Stimulated activated CD8-positive, alpha-beta memory T cell treated with anti-CD3 and anti-CD28 coated beads, Interleukin-15, amount 100 ng/mL, for 1 hour (primary cell): ENCODE results near the gene MSL3B.

Experiments
- DNase-seq: peaks from one replicate; pipeline ENCODE4 v3.0.0-alpha.2; 2020; ENCODE audit warnings: low read depth

MSL3B gene

DNA sequence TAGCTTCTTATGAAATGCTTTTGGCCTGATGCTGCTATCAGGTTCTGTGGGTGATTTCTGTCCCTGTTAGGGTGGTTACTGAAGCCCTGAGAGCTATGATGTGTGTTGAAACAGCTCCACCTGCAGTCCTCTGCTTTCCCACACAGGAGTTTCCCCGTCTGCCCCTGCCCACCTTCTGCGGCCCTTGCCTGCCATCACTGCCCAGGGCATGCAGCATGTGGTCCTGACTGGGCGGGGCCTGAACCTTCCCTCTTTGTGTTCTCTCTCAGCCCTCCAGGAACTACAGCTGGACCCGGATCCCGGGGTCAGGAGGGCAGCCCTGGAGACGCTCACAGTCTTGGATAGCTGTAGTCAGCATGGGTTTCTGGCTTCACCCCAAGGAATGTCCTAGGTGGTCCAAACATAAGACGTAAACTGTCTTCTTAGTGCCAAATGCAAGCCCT is 35.3 kb downstream of the MSL3B start:
- no peak for DNase-seq

DNA sequence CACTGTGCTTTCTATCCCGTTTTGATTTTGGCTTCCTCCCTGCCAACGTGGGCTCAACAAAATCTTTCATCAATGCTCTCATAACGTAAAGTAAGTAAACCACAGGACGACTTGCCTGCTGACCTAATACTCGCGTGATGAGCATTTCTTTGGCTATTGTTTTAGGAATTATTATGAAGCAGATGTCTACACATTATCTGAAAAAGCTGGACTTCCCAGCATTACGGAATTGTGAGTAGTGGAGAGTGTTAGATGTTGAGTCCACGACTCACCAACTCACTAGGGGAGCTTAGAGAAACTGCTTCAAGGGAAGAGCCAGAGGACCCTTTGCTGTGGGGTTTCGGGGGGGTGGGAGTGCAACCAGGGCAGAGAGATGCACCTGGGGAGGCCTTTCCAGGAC is 35.8 kb downstream of the MSL3B start:
- no peak for DNase-seq

DNA sequence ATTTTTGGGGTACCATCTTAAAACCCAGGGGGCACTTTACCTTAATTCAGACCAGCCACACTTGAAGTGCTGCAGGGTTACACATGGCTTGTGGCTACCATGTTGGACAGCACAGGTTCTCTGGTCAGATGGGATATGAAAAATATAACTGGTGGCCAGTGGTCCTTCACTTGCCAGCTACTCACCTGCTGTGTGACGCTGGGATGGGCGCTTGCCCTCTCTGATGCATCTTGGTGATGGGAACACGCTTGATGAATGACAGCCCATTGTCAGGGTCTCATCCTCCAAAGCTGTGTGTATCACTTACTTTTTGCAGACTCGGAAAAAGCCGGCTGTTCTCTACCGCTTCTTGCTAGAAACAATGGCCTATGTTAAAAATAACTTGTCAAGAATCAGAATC is 36.3 kb downstream of the MSL3B start:
- no peak for DNase-seq

DNA sequence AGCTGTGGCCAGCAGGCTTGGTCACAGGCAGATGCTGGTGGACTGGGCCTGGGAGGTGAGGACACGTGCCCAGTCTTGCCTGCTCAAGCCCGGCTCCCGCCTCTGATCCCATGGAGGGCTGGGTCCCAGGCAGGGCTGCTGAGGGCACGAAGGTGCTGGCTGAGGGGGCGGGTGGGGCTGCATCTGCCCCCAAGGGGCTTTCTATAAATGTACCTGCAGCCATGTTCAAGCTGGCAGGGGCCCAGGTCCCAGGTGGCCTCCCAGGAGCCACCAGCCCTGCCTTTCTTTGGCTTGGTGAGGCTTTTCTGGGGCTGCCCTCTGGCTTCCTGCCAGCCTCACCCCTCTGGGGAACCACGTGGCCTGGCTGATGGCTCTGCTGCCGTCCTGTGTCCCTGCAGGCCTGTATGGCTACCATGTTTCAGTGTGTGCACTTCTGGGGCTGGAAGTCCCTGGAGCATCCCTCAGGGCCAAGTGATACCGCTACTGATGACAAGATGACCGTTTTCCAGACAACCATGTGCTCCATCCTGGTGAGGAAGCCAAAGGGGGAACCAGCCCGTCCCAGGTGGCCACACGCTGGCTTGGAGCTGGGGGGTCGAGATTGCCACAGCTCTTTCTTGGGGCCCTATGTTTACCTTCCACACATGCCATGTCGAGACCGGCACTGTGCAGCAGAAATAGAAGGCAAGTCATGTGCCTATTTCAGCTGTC is 37.0 kb downstream of the MSL3B start:
- no peak for DNase-seq

DNA sequence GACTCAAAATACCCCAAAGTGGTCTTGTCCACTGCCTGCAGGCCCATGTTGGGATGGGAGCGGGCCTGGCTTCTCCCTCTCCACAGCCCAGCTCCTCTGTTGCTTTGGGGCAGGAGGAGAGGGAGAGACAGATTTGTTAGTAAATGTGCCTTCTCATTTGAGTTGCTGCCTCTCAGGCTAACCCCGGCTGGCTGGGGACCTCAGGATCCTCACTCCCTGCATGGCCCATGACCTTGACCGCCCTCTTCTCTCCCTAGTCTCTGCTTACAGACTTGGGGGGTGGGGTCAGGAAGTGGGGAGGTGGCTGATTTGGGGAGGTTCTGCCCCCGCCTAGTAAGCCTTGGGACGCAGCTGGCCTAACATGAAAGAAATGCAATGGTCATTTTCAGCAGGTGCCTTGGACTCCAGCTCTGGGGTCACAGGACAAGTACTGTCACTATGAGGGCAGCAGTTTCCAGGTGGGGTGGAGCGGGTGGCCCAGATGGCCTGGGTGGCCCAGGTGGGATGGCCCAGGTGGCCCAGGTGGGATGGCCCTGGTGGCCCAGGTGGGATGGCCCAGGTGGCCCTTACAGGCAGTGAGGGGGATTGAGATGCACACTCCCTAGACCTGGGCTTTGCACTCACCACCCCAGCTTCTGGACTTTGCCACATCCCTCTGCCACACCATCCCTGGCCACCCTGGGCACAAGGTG is 37.9 kb downstream of the MSL3B start:
- no peak for DNase-seq

DNA sequence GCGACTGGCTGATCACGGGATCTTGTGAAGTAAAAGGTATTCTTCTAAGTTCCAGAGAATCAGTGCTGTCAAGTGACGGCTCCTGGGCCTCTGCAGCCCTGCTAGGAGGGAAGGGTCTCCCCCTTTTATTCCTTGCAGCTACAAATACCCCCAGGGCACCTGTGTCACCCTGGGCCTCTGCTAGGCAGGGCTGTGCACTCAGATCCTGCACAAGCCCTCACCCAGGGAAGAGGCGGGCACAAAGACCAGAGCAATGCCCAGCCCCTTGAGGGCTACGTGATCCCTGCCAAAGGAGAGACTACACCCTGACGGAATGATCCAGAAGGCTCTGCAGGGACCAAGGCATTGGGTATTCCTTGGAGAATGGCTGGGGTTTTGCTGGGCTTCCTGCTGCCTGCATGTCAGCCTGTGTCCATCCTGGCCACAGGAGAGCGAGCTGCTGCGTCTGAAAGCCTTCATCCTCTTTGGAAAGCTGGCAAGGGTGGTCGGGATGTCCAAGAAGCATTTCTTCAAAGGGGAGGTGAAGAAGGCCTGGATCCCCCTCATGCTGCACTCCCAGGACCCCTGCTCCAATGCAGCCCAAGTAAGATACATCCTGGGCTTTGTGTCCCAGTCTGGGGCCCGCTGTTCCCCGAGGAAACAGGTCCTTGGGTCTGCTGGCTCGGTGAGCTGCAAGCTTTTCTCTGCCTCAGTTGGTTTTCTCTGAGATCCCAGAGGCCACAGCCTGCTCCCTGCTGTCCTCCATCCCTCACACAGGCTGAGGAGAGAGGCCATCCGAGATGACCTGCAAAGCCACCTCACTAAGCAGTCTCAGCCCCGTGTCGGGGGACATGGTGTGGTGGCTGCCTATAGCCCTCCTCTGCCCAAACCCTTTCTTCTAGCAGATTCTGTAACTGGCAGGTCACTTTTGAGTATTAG is 38.7 kb downstream of the MSL3B start:
- DNase-seq = no peak

DNA sequence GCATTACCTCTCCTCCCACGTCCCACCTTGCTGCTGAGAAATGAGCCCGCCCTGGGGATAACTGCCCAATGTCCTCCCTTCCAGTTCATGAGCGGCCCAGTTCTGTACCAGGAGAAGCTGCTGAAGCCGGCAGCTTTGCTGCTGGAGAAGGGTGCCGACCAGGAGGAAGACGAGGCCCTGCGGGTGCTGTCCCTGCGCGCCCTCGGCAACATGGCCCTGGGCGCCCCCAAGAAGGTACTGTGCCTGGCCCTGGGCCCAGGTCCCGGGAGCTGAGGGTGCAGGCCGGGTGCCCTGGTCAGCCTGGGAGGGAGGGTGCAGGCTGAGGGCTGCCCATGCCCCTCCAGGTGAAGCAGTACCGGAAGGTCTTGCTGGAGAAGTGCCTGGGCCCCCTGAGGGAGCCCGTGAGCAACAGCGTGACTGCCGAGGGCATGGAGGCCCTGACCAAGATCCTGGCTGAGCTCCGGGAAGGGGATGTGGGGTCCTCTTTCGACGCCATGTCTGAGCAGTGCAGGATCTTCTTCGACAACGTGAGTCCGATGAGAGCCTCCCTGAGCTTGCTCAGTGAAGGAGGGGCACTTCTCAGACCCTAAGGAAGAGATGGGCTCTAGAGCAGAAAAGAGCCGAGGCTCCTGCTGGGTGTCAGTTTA is 39.5 kb downstream of the MSL3B start:
- DNase-seq = no peak

DNA sequence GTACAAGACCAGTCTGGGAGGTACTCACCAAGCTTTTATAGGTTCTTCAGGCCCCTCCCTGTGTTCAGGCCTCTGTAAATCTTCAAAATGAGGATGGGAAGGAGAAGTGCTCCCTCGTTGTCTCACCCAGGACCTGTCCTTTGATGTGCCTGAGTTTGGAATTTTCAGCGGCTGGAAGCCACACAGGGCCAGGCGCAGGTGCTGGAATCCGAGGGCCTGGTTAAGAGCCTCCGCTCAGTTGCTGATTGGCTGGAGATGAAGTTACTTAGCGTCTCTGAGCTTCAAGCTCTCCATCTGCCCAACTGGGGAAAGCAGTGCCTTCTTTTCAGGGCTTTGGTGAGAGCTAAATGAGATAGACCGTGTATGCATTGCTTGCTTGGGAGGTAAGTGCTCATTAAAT is 43.8 kb downstream of the MSL3B start:
- DNase-seq = no peak

DNA sequence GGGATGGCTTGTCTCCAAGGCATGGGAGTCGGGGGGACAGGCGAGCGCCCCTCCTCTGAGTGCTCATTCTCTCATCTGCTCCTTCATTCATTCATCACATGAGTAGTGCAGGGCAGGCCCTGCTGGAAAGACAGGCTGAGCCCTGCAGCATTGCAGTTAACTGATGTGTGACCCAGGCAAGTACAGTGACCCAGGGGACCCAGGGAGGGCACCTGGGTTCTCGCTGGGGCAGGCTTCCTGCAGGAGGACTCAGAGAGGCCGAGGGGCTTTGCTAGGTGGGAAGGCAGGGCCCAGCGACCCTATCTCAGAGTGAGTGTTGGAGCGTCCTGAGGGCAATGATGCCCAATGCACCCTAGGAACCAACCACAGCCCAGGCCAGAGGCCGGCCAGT is 44.5 kb downstream of the MSL3B start:
- DNase-seq = no peak

DNA sequence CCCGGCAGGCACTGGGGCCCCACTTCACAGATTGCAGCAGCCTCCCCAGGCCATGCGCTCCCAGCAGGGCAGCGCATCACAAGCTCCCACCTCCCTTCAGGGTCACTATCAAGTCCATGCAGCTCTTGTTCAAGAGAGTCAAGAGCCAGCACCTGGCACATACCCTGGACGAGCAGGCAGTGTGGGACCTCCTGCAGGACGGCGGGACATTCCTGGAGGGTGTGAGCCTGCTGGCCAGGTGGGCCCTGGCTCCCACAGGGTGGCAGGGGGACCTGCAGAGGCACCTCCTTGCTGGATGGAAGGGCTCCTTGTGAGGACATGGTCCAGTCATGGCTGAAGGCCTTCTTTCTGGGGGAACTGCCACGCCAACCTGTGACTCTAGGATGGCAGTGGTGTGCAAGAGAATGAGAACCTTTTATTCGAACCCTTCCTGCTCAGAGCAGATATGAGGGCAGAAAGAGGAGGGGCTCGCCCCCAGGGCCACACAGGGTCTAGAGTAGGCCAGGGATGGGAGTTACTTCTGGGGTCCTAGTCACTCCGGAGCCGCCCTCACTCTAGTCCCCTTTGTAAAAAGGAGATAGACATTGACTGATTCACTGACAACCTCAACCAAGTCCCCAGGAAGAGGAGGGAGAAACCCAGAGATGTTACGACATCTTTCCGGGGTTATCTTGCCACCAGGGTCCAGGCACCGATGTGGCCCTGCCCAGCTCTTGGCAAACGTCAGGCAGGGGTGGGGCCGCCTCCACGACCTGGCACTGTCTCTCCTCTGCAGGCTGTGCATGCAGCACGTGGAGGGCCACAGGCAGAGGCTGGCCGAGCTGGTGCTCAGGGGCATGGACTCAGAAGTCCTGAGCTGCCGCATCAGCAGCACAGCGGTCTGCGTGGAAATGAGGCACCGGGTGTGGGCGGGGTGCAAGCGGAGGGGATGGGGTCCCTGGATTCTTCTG is 45.1 kb downstream of the MSL3B start:
- DNase-seq = no peak

DNA sequence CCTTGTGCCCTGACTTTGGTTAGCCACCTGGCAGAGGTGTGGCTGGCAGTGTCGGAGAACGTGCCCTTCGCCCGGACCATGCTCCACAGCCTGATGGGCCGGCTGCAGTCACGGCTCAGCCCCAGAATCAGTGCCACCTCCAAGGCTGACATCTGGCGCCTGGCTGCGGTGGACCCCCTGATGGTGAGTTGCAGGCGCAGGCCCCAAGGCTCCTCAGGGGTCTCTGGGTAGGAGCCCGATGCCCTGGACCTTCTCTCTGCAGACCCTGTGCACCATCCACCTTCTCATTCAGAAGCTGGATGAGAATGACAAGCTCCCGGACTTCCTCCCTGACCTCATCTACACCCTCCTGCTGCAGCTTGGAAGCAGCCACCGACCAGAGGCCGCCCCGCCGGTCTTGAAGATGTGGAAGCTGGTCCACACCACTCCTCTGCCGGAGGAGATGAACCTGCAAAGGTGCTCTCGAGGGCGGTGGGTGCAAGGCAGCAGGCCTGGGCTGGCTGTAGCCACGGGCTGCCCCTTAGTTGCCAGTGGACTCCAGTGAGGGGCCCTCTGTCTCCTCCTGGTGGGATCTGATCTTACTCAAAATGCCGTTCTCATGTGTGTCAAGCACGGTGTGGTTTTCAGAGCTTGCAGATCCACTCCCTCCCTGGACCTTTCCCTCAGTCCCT is 46.0 kb downstream of the MSL3B start:
- no peak for DNase-seq

DNA sequence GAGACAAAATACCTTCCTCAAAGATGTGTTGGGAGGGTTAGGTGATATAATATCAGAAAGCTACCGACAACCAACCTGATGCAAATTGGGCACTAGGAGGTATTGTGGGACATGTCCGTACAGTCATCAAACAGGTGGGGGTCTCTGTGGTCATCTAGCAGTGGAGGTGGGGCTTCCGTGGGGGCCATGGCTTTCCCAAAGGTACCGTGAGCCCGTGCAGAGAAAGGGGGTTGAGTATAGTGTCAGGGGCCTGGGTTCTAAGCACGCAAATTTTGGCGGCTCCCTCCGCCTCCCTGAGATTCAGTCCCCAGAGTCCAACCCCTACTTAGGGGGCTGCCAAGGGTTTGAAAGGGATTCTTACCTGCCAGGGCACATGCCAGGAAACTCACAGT is 46.5 kb downstream of the MSL3B start:
- DNase-seq = no peak

DNA sequence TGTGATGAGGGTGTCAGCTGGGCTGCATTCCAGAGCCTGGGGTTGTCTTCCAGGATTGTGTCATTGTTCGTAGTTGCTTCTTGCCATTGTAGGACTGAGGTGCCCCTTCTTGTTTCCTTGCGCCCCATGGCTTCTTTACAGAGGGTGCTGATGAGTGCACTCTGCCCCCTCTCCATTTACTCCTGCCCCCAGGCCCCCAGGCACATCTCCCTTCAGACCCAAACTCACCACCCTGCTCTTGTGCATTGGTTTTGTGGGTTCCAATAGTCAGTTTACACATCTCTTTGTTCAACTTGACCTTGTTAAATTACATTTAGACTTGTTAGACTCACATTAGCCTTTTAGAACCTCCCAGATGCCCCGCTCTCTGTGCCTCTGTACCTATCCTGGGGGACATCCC is 47.0 kb downstream of the MSL3B start:
- no peak for DNase-seq

DNA sequence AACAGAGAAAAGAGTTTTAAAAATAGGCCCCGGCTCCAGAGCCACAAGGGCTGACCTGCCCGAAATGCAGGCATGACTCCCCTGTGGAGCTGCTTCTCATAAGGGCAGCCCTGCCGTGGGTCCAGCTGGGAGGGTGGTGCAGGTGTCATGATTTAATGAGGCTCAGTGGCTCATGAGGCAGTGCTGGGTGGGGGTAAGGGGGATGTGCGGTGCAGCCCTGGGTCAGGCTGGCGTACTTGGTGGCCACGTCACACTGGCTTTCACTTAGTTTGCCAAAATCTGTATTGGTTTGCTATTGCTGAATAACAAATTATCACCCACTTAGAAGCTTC is 47.4 kb downstream of the MSL3B start:
- DNase-seq = no peak

DNA sequence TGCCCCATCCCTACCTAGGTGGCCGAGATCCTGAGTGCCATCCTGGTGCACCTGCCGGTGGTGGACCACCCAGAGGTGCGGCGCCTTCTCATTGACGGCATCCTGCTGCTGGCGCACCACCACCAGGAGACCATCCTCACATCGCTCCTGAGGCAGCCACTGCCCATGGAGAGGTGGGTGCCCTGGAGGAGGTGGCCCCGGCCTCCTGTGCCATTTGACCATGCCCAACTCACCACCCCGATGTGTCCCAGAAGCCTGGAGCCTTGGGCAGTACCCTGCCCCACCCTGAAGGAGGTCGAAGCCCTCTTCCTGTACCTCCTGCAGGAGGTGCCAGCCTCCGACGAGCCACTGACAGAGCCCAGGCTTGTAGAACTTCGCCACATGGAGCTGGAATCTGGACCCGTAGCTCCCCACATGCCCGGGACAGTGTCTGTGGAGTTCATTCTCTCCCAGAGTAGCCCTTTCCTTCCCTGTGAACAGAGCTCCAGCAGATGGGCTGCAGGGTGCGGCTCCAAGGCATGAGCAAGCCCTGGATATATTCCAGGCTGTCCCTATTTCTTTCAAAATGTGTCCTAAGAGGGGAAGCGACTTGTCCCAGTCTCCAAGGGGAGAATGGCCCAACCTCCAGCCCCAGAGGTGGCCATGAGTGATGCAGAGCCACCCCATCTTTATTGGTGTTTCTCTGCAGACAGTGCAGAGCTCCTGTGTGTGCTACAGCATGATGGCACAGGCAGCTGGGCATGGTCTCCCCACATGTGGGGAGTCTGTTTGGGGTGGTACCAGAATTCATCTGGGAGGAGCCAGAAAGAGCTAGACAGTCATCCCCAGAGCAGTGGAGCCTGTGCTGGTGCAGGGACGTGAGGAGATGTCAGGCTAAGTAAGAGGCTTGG is 48.1 kb downstream of the MSL3B start:
- DNase-seq = no peak

DNA sequence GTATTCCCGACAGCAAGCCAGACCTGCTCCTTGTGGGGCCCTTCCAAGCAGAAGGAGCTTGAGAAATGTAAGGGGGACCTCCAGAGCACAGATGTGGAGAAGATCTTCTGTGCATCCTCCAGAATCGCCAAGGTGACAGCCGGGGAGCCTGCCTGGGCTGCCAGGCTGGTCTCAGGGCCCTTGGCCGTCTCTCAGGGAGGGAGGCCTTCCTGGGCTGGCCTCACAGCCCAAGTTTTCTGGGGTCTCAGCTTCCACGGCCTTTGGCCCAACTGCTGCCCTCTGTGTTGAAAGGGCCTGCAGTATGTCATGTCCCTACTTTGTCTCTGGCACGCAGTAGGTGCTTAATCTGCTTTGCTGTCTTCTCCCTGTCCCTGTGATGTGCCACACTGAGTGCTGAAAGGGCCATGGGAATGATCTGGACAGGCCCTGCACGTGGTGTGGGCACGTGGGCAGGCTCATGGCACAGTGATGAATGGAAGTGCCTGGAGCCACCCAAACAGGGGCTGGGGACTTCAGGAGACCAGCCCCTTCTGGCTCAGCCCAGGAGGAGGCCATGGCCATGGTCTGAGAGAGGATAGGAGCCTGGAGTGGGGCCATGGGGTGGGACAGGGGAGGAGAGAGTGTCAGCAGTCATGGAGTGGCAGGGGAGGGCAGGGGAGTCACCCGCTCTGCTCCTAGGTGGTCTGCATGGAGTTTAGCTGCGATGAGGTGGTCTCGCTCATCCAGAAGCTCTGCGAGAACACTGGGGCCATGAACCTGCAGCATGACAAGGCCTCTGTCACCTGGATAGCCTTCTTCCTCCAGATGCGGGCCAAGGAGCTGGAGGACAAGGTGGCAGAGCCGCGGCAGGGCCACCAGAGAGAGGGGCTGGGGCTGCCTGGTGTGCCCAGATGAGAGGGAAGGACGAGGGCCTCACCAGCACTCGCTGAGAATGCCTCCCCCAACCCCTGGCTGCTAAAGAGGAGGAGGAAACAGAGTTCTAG is 49.3 kb downstream of the MSL3B start:
- no peak for DNase-seq

DNA sequence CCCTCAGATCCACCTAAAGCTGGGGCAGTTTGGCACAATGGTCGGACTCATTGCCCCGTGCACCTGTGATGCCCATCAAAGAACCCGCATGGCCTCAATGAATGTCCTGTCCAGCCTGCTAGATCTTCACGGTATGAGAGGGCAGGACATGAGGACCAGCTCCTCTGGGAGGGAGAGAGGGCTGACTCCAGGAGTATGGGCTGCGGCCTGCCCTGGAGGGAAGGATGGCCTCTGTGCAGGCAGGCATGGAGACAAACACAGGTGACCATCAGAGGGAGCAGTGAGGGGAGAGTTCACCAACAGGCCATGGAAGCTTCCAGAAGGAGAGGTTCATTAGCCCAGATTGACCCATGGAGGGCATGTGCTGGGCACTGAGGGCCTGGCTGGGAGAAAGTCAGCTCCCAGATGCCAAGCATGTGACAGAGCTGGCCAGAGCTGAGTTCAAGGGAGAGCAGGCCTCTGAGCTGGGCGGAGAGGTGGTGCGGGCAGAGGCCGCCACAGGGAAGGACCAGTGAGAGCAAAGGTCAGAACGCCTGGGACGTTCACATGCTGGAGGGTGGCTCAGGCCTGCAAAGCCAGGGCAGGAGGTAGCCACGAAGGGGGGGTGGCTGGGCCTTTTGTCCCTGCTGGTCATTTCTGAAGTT is 50.1 kb downstream of the MSL3B start:
- DNase-seq = no peak

DNA sequence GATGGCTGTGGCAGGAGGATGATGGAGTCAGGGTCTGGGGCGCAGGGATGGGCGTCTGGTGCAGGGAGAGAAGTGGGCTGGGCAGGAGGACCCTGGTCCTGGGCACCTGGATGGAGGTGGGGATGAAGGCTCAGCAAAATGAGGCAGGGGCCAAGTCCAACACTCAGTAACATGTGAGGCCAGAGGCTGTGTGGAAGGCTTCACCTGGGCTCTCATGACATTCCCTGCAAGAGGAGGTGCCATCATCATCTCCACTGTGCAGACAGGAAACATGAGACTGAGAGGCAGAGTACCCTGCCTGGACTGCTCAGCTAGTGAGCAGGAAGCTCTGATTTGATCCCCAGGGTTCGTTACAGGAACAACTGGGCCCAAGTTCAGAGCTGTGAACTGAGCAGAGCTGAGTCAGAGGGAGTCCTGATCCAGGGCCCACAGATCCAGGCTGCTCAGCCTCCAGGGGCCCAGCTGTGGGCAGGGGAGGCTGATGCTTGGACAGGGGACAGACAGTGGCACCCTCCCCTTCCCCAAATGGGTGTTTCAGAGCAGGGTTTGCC is 50.8 kb downstream of the MSL3B start:
- no peak for DNase-seq
